HepG2 (cell line): ENCODE data around the gene SF3A2. TPM values are rescaled to one million over a fixed set of nuclear protein-coding genes. Genes with fewer than 3 reads are reported as not detected.

ENCODE experiments used
- ARHGAP35 ChIP-seq: sonication (generic); formaldehyde crosslinking; IDR thresholded peaks from 2 replicates; pipeline ENCODE4 v1.9.0; 2022; ENCODE audit warnings: mild to moderate bottlenecking, inconsistent platforms, moderate library complexity, missing genetic modification reagents, borderline replicate concordance
- CHD2 ChIP-seq: IDR thresholded peaks from 2 replicates; pipeline ENCODE4 v1.6.1; 2011; ENCODE audit warnings: low read depth, low read length, improper control_type of control experiment
- CHD4 ChIP-seq: fragments of 200-600 bp; sonication (generic); IDR thresholded peaks from 2 replicates; pipeline ENCODE4 v1.7.0; 2017; ENCODE audit warnings: mild to moderate bottlenecking, low read length, borderline replicate concordance
- GPN1 ChIP-seq: sonication (generic); formaldehyde crosslinking; IDR thresholded peaks from 2 replicates; pipeline ENCODE4 v1.5.1; 2020; ENCODE audit warnings: missing genetic modification reagents, borderline replicate concordance
- HES4 ChIP-seq: sonication (generic); formaldehyde crosslinking; IDR thresholded peaks from 2 replicates; pipeline ENCODE4 v1.9.0; 2021; ENCODE audit warnings: mild to moderate bottlenecking, missing genetic modification reagents, borderline replicate concordance
- MBNL3 ChIP-seq: fragments of 250-450 bp; sonication (Bioruptor Pico); conservative IDR thresholded peaks from 2 replicates; pipeline ENCODE4 v1.8.0; 2022; ENCODE audit warnings: mild to moderate bottlenecking, inconsistent platforms
- POLR2G ChIP-seq: fragments of 200-400 bp; formaldehyde crosslinking; IDR thresholded peaks from 2 replicates; pipeline ENCODE4 v1.6.1; 2018; ENCODE audit warnings: mild to moderate bottlenecking, low read depth, low read length, moderate library complexity
- STAG1 ChIP-seq: sonication (generic); formaldehyde crosslinking; IDR thresholded peaks from 2 replicates; pipeline ENCODE4 v1.4.0; 2020; ENCODE audit warnings: missing genetic modification reagents
- ZFP62 ChIP-seq: sonication (generic); formaldehyde crosslinking; IDR thresholded peaks from 2 replicates; pipeline ENCODE4 v1.4.0; 2020; ENCODE audit warnings: missing genetic modification reagents
- polyA plus RNA-seq, 8 experiments: library from polyadenylated mRNA; depleted of rRNA in 3 of 8; stranded (reverse) in 7 of 8; unstranded in 1 of 8; fragments of >200 nt; fragmentation: Illumina TruSeq in 4 of 8; extraction: Trizol in 4 of 8; gene quantifications; 2 replicates each; pipeline versions ENCODE4 v1.2.1 to v1.2.3, GENCODE V29; 2011 to 2016; ENCODE audit warnings: low read depth in 4 of 8, missing spikeins in 1 of 8, mixed read lengths in 1 of 8; ENCODE audit not compliant: insufficient read depth in 1 of 8
- total RNA-seq, 5 experiments: library from RNA; depleted of rRNA; stranded (reverse); fragments of >200 nt; fragmentation: Illumina TruSeq; extraction: Trizol; gene quantifications; 2 replicates each; pipeline ENCODE4 v1.2.3, GENCODE V29; 2016; ENCODE audit warnings: low read depth in 1 of 5
- TF ChIP-seq, protein P1 (sequence below): fragments of 450-650 bp; IDR thresholded peaks from 2 replicates; pipeline ENCODE4 v1.6.1; 2017
- TF ChIP-seq, protein P2 (sequence below): IDR thresholded peaks from 2 replicates; pipeline ENCODE4 v1.6.1; 2016; ENCODE audit warnings: low read depth, missing genetic modification reagents, missing compliant biosample characterization
- TF ChIP-seq, protein P3 (sequence below), 2 experiments: sonication (generic) in 1 of 2; formaldehyde crosslinking in 1 of 2; IDR thresholded peaks; 2 replicates each; pipeline versions ENCODE4 v1.6.1 to v1.9.0; 2014 to 2022; ENCODE audit warnings: antibody characterized with exemption in 1 of 2, borderline replicate concordance in 1 of 2, inconsistent platforms in 1 of 2, low read depth in 1 of 2, missing genetic modification reagents in 1 of 2
- TF ChIP-seq, protein P4 (sequence below): IDR thresholded peaks from 2 replicates; pipeline ENCODE4 v1.6.1; 2016; ENCODE audit warnings: low read depth, control low read depth

SF3A2 gene
- total and polyA plus RNA-seq, 2 of the 13 experiments (the other 11 are each of a cell fraction or from before 2014, with no cell fraction given) = 8.6 to 8.8 TPM

DNA sequence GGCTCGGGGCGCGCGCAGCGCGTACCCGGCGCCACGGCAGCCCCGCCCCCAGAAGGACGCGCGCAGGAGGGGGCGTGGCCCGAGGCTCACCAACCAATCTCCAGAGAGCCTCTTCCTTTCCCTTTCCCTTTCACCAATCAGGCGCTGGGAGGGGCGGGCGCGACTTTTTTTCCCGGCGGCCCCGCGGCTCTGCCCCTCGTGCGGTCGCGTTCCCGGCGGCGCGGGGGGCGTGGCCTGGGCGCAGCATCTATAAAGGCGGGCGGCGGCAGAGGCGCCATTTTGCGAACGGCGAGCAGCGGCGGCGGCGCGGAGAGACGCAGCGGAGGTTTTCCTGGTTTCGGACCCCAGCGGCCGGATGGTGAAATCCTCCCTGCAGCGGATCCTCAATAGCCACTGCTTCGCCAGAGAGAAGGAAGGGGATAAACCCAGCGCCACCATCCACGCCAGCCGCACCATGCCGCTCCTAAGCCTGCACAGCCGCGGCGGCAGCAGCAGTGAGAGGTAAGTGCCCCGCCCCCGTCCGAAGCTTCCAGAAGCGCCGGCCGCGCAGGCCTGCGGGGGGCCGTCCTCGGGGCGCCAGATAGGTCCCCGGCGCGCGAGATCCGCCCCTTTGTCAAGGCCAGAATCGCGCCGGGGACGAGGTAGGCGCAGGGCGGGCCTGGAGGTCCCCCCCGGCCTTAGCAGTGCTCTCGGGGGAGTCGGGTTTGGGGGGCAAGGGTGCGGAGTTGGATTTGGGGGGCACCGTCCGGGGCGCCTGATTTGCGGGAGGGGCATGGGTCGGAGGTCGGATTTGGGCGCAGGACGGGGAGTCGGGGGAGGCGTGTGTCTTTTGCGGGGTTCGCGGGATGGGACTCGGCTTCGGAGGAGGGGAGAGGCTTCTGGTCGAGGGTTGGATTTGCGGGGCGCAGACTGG is 32.9 kb downstream of the SF3A2 start (continued):
- TF ChIP-seq, protein P1, sequence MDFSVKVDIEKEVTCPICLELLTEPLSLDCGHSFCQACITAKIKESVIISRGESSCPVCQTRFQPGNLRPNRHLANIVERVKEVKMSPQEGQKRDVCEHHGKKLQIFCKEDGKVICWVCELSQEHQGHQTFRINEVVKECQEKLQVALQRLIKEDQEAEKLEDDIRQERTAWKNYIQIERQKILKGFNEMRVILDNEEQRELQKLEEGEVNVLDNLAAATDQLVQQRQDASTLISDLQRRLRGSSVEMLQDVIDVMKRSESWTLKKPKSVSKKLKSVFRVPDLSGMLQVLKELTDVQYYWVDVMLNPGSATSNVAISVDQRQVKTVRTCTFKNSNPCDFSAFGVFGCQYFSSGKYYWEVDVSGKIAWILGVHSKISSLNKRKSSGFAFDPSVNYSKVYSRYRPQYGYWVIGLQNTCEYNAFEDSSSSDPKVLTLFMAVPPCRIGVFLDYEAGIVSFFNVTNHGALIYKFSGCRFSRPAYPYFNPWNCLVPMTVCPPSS = no peak
- no peak for TF ChIP-seq GPN1 (CRISPR knock-in tag)
- TF ChIP-seq, protein P2, sequence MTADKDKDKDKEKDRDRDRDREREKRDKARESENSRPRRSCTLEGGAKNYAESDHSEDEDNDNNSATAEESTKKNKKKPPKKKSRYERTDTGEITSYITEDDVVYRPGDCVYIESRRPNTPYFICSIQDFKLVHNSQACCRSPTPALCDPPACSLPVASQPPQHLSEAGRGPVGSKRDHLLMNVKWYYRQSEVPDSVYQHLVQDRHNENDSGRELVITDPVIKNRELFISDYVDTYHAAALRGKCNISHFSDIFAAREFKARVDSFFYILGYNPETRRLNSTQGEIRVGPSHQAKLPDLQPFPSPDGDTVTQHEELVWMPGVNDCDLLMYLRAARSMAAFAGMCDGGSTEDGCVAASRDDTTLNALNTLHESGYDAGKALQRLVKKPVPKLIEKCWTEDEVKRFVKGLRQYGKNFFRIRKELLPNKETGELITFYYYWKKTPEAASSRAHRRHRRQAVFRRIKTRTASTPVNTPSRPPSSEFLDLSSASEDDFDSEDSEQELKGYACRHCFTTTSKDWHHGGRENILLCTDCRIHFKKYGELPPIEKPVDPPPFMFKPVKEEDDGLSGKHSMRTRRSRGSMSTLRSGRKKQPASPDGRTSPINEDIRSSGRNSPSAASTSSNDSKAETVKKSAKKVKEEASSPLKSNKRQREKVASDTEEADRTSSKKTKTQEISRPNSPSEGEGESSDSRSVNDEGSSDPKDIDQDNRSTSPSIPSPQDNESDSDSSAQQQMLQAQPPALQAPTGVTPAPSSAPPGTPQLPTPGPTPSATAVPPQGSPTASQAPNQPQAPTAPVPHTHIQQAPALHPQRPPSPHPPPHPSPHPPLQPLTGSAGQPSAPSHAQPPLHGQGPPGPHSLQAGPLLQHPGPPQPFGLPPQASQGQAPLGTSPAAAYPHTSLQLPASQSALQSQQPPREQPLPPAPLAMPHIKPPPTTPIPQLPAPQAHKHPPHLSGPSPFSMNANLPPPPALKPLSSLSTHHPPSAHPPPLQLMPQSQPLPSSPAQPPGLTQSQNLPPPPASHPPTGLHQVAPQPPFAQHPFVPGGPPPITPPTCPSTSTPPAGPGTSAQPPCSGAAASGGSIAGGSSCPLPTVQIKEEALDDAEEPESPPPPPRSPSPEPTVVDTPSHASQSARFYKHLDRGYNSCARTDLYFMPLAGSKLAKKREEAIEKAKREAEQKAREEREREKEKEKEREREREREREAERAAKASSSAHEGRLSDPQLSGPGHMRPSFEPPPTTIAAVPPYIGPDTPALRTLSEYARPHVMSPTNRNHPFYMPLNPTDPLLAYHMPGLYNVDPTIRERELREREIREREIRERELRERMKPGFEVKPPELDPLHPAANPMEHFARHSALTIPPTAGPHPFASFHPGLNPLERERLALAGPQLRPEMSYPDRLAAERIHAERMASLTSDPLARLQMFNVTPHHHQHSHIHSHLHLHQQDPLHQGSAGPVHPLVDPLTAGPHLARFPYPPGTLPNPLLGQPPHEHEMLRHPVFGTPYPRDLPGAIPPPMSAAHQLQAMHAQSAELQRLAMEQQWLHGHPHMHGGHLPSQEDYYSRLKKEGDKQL (CRISPR knock-in tag) = no peak
- no peak for TF ChIP-seq CHD4
- TF ChIP-seq CHD2 = peak; percentile 45; the same call in 1 of the 2 replicates
- no peak for TF ChIP-seq STAG1 (CRISPR knock-in tag)
- TF ChIP-seq, protein P3, sequence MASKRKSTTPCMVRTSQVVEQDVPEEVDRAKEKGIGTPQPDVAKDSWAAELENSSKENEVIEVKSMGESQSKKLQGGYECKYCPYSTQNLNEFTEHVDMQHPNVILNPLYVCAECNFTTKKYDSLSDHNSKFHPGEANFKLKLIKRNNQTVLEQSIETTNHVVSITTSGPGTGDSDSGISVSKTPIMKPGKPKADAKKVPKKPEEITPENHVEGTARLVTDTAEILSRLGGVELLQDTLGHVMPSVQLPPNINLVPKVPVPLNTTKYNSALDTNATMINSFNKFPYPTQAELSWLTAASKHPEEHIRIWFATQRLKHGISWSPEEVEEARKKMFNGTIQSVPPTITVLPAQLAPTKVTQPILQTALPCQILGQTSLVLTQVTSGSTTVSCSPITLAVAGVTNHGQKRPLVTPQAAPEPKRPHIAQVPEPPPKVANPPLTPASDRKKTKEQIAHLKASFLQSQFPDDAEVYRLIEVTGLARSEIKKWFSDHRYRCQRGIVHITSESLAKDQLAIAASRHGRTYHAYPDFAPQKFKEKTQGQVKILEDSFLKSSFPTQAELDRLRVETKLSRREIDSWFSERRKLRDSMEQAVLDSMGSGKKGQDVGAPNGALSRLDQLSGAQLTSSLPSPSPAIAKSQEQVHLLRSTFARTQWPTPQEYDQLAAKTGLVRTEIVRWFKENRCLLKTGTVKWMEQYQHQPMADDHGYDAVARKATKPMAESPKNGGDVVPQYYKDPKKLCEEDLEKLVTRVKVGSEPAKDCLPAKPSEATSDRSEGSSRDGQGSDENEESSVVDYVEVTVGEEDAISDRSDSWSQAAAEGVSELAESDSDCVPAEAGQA (IDR thresholded peaks at IDR 0.05; ENCODE audit: low read depth) = peak; percentile 83
- TF ChIP-seq, protein P3 (CRISPR knock-in tag; IDR thresholded peaks at IDR 0.05; ENCODE audit: borderline replicate concordance) = no peak
- TF ChIP-seq ZFP62 (CRISPR knock-in tag) = no peak
- peak; percentile 100 for TF ChIP-seq POLR2G
- TF ChIP-seq, protein P4, sequence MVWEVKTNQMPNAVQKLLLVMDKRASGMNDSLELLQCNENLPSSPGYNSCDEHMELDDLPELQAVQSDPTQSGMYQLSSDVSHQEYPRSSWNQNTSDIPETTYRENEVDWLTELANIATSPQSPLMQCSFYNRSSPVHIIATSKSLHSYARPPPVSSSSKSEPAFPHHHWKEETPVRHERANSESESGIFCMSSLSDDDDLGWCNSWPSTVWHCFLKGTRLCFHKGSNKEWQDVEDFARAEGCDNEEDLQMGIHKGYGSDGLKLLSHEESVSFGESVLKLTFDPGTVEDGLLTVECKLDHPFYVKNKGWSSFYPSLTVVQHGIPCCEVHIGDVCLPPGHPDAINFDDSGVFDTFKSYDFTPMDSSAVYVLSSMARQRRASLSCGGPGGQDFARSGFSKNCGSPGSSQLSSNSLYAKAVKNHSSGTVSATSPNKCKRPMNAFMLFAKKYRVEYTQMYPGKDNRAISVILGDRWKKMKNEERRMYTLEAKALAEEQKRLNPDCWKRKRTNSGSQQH (CRISPR knock-in tag) = no peak; the same call in 1 of the 2 replicates
- TF ChIP-seq HES4 (CRISPR knock-in tag) = peak; percentile 90; the same call in 1 of the 2 replicates
- TF ChIP-seq ARHGAP35 (CRISPR knock-in tag) = peak; percentile 80; the same call in 1 of the 2 replicates
- no peak for TF ChIP-seq MBNL3
